Skin of body (tissue), 2 donors: ENCODE measurements around the gene KMT2C. TPM values are rescaled to one million over a fixed set of nuclear protein-coding genes. Genes with fewer than 3 reads are reported as not detected.
"Not testable (repeated sequence)": the region's sequence is repeated elsewhere in the genome, so short reads cannot be mapped to it uniquely, and the experiment has no call there.

Experiments
- DNase-seq: peaks from one replicate; lab custom pipeline; 2025; lab: John Stamatoyannopoulos, UW
- total RNA-seq: library from RNA; depleted of rRNA; stranded (reverse); fragments of >200 nt; gene quantifications from one replicate; pipeline ENCODE4 v1.2.3, GENCODE V29; 2014

The KMT2C gene
- total RNA-seq, 1 donor from 2014 or later: 75.6 TPM

DNA sequence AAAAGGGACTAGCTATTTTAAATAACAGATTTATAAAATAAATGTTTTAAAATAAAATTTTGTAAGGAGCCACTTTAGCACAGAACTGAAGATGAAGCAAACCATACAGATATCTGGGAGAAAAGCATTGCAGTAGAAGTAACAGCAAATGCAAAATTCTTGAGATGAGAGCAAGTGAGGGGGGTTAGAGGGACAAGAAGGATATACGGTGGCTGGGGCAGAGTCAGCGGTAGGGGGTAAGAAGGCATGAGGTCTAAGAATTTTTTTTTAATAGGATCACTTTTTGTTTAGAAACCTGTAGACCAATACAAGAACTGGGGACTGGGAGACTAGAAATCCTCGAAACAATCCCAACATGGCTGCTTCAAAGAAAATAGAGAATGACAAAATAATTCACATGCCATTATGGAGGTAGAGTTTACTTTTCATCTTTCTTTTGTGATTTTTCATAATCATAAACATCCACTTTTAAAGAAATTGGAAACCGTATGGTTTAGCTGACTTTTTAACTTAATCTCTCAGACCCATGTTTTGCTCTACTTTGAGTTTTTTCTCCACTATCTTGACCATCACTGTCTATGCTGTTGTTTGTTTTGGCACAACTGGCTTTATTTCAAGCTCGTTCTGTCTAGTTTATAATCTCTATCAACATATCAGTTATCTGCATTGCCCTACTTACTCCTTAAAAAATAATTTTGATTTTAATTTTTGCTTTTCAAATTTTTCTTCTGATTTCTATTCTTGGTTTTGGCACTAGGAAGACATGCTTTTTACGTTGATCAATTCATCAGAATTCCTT, 73.5 kb downstream of the KMT2C start:
- no peak for DNase-seq

DNA sequence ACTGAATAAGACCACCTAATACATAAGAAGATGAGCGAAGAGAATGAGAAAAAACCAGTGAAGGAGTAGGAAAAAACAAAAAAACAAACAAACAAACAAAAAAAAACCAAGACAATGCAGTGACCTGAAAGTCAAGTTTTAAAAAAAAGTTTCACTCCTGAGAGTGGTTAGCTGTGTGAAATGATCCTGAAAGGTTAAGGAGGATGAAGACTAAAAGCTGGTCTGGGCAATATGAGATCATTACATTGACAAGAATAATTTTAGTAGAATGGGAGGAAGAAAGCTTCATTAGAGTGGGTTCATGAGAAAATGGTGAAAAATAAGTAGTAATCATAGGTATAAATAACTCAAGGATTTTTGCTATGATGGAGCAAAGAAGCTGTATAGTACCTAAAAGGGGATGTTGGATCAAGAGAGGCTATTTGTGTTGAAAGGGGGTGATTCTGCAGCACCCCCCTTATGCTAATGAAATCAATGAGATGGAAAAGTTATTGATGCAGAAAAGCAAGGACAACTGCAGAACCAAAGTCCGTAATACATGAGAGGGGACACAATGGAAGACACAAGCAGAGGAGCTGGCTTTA, 80.2 kb downstream of the KMT2C start:
- no peak for DNase-seq

DNA sequence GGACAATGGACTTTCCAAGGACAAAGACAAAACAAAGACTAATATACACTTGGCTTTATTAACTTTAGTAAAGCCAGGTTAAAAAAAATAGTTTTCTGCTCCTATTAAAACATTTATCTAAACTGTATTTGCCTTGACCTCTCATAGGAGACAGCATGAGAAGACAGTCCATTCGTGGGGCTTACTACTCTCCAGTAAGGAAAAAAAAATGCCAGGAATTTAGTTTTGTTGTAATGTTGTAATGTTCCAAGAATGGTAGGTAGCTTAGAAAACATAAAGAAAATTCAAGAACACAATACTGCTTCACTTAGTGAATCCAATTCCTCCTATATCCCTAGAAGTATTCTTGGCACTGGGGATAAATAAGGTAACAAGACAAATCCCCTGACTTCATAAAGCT, 81.7 kb downstream of the KMT2C start:
- DNase-seq: no peak

DNA sequence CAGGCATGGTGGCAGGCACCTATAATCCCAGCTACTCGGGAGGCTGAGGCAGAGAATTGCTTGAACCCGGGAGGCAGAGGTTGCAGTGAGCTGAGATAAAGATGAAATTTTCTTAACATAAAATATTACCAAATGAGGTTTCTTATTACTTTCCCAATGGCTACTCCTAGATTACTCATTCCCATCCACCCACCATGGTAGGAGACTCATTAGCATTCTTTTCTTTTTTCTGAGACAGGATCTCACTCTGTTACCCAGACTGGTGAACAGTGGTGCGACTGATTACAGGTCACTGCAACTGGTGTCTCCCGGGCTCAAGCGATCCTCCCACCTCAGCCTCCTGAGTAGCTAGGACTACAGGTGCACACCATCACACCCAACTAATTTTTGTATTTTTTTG, 82.5 kb downstream of the KMT2C start:
- DNase-seq: not testable (repeated sequence)

DNA sequence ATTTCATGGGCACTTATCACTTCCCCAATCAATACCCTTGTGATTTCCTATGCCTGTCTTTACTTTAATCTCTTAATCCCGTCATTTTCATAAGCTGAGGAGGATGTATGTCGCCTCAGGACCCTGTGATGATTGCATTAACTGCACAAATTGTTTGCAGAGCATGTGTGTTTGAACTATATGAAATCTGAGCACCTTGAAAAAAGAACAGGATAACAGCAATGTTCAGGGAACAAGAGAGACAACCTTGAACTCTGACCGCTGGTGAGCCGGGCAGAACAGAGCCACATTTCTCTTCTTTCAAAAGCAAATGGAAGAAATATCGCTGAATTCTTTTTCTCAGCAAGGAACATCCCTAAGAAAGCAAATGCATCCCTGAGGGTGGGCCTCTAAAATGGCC, 84.1 kb downstream of the KMT2C start:
- not testable (repeated sequence) for DNase-seq

DNA sequence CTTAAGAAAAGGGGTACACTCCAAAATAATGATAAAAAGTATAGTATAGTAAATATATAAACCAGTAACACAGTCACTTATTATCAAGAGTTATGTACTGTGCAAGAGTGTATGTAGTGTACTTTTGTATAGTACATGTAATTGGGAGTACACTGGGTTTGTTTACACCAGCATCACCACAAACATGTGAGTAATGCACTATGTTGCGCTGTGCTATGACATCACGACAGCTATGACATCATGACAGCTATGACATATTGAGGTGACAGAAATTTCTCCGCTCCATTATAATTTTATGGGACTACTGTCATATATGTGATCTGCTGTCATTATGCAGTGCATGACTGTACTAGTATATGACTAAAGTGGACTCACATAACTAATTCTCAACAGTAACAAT, 84.6 kb downstream of the KMT2C start:
- no peak for DNase-seq

DNA sequence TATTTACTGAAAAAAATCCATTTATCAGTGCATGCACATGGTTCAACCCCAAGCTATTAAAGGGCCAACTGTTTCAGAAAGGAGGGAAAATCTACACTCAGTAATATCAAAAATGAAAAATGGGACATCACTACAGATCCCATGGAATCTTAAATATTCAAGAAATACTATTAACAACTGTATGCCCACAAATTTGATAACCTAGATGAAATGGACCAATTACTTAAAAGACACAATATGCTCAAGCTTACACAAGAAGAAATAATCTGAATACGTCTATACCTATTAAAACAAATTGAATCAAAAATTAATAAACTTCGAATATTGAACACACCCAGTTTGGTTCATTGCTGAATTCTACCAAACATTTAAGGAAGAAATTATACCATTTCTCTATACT, 87.9 kb downstream of the KMT2C start:
- no peak for DNase-seq

DNA sequence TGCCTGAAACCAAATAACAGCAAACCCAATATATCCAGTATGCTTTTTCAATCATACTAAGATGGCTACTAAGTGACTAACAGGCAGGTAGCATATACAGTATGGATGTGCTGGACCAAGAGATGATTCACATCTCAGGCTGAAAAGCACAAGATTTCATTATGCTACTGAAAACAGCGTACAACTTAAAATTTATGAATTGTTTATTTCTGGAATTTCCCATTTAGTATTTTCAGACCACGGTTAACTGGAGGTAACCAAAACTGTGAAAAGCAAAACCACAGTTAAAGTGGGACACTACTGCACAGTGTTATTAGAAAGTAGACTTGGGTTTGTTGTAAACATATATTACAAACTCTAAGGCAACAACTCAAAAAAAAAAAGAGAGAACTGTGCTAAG, 91.5 kb downstream of the KMT2C start:
- DNase-seq: no peak

DNA sequence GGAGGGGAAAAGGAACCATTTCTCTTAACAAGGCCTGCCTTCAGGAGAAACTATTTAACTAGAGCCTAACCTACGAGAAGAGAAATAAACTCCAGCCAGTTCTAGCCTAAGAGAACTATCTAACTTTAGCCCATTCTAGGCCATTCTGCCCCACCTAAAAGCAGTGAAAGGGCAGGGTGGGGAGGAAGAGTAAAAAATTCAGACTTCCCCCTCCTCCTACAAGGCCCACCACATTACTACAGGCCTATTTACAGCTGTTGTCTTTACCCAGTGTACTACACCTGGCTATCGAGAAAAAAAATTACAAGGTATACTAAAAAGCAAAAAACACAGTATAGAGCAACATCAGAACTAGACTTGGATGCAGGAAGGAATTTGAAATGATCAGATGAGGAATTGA, 93.0 kb downstream of the KMT2C start:
- no peak for DNase-seq

DNA sequence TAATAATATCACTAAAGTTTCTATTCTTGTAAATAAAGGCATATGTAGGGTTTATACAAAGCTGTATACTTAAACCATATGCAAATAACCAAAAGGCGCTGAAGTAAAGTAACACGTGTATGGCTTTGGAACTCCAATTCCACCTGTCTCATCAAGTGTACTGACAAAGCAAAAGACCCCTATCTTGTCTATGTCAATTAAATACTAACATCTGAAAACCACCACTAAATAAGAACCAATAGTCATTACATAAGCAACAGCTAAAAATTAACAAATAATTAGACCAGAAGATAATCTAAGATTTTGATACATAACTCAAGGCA, 93.9 kb downstream of the KMT2C start:
- DNase-seq: no peak

DNA sequence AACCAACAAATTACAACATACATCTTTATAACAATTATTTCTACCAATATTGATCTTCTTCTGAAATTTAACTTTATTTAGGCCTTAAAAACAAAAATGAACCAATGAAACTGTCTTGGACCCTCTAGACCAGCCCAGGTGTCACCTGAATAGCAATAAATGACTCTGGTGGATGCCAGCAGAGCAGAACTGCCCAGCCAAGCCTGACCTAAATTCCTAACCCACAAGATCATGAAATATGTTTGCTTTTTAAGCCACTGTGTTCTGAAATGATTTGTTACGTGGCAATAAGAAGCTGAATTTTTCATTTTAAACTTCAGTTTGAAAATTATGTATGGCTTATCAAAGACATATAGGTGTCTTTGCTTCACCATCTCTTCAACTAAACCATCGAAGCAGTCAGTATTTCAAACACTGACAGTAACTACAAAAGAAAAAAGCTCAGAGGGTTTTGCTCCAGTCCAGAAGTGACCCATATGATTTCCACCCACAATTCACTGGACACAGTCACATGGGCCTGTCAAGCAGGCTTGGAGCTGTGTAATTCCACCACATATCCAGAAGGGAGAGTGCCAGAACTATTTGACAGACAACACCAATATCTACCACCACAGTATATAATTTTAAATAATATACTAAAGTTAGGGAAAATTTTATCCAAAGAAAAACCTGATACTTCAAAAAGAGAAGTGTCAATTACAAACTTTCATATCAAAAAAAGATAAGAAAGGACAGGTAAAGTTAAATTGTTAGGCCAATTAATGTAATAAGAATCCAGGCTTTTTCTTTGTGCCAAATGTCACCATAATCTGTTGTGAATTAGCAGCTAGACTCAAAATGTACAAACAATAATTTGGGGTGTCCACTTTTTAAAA, 94.5 kb downstream of the KMT2C start:
- no peak for DNase-seq

DNA sequence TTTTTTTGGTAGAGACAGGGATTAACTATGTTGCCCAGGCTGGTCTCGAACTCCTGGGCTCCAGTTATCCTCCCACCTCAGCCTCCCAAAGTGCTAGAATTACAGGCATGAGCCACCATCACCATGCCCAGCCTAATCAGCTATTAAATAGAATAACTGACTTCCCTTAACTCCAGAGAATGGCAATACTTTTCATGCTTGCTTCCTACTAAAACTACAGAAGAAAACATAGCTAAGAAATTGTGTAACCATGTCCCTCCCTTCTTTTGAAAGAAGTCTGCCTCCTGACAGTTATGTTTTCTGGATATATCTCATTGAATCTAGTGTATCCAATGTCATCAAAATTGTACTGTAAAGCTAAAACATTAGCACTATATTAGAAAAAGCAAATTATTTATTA, 95.6 kb downstream of the KMT2C start:
- no peak for DNase-seq

DNA sequence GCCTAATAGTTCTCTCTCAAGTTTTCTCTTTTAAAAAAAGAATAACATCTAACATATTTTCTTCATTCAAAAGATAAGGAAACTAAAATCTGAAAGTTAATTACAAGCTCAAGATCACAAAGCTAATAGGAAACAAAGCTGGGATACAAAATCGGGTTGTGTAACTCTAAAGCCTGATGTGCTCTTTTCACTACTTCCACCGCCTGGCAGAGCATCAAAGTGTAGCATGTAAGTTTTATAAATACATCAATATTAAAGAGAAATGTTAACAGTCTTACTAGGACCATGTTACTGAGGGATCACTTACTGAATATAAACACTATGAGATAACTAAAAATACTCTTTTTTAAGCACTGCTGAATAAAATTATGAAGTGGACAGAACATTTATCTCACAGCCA, 97.2 kb downstream of the KMT2C start:
- no peak for DNase-seq

DNA sequence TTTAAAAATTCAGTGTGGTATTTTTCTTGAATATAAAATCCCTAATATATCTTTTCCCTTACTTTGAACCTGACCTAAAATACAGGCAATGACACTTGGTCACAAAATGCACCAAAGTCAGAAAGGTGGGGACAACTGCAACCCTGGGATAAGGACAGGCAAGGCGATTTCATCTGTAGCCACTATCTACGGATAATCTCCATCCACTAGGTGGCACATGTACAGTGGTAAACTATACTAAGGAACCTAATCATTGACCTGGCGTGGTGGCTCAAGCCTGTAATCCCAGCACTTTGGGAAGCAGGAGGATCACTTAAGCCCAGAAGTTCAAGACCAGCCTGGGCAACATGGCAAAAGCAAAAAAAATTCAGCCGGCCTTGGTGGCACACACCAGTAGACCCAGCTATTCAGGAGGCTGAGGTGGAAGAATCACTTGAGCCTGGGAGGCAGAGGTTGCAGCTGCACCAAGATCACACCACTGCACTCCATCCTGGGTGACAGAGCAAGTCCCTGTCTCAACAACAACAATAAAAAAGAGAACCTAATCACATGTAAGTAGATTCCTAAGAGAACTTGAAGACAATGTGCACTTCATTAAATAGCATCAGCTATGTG, 98.9 kb downstream of the KMT2C start:
- DNase-seq: no peak

DNA sequence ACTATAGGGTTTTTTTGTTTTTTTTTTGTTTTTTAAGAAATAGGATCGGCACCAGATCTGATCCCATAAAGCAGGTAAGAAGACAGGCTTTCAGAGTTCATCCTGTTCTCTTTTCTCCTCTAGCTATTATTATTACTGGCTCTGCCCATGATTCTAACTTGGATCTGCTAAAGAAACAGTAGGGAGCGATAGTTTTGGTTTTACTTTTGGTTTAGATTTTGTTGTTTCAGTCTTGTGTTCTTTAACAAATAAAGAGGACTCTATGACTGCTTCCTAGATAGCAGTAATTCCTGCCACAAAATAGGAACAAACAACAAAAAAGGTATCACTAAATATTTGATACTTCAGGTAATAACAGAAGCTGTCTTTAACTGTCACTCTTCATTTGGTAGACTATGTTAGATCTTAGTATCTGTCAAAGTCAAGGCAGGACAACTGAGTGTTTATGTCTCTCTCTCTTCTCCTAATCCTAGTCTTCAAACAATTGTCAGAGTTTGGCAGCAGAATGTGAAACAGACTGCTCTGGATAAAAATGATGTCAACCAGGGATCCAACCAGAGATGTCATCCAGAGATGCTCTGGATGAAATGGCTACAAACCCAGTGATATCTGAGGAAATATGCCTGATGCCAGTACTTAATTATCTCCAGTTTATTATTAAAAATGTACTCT, 99.8 kb downstream of the KMT2C start:
- DNase-seq: no peak

DNA sequence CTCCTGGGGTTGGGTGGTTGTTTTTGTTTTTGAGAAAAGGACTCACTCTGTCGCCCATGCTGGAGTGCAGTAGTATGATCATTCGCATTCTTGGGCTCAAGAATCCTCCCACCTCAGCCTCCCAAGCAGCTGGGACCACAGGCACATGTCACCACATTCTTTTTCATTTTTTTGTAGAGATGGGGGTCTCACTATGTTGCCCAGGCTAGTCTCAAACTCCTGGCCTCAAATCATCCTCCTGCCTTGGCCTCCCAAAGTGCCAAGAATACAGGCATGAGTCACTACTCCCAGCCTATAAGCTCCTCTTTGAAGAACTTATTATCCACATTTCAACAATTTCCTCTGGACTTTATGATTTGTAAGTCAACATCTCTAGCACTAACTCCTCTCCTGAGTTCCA, 102.7 kb downstream of the KMT2C start:
- DNase-seq: no peak

DNA sequence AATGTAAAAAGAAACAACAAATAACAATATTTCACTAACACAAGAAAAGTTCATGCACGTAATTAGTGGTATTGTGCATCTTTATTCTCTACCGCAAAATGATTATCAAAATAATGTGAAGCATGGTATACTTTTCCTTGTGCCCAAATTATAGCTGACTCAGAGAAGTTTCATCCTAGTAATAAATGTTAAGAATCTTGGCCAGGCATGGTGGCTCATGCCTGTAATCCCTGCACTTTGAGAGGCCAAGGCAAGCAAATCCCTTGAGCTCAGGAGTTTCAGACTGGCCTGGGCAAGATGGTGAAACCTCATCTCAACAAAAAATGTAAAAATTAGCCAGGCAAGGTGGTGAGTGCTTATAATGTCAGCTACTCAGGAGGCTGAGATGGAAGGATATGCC, 105.0 kb downstream of the KMT2C start:
- DNase-seq: no peak

DNA sequence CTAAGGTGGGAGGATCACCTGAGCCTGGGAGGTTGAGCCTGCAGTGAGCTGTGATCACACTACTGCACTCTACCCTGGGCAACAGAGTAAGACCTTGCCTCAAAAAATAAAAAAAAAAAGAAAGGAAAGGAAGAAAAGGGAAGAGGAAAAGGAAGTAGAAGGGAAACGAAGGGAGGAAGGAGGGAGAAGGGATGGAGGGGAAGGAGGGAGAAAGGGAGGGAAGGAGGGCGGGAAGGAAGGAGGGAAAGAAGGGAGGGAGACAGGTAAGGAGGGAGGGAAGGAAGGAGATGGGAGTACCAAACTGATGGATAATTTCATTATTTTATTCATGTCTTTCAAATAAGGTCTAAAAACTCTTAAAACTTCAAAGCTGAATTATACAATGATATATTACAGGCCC, 106.3 kb downstream of the KMT2C start:
- DNase-seq: no peak

DNA sequence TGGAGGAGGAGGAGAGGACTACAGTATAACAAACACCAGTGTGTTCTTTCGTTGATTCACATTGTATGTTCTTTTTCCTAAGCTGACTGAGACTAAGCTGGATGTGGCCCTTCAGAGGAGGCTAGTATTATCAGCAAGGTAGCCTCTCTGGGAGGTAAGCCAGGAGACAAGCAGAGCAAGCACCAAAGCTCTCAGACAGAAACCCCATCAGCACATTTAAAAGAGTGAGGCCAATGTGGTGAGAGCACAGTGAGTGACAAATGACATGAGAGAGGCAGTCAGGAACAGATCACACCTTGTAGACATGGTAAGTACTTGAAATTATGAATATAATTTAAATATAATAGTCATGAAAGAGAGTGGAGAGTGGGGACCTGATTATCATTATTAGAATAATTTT, 107.6 kb downstream of the KMT2C start:
- DNase-seq: no peak

DNA sequence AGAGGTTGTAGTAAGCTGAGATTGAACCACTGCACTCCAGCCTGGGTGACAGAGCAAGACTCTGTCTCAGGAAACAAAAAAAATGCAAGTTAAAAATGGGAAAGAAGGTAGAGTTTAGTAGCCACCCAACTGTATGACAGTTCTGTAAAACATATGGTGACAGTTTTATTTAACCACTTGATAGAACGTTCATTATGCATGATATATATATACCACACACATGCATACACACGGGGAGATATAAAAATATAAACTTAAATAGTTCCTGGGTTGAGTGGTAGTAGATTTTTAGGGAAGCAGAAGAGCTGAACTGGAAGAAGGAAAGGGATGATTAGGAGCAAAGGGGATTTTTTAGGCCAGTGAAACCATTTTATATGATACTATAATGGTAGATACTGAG, 120.0 kb downstream of the KMT2C start:
- DNase-seq: no peak

DNA sequence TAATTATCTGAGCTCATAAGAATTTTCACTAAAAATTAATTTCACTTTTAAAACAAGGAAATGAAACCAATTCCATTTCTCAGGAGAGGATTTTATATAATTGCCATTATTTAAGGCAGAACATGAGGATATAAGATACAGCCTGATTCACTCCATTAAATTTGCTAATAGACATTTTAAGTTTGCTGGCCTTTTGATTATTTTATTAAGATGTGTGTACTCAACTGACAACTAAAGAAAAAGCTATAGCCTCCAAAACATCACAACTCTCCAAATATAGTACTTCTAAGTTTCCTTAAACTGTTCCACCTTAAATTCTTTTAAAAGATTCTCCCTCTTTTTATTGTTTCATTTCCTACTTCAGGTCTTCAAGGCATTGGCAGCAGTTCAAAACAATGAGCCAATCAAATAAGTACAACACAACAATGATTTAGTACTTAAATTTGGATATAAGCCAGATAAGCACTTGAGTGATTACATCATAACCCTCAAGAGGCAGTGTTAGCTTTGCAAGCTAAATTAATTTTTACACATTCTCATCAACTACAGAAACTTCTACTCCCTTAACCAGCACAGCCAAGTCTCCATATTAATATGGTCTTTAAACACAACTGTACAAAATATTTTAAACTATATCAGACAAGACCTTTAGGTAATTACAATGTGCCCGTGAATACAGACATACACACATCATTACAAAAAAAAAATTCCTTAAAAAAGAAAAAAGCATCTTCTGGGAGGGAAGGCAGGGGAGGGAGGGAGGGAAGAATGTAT, 121.8 kb downstream of the KMT2C start:
- DNase-seq: peak; percentile 75
